Type B pancreatic cell (in vitro differentiated cells): Measurements from ENCODE around the gene KASH5. TPM values are rescaled to one million over a fixed set of nuclear protein-coding genes. Genes with fewer than 3 reads are reported as not detected.
"Not testable (repeated sequence)": the region's sequence is repeated elsewhere in the genome, so short reads cannot be mapped to it uniquely, and the experiment has no call there.

ENCODE experiments used
- DNase-seq: peaks from one replicate; pipeline ENCODE4 v3.0.0; 2021; ENCODE audit warnings: mixed read lengths; ENCODE audit not compliant: unreplicated experiment; ENCODE audit errors: extremely low spot score
- H3K27ac Mint-ChIP-seq: 2 replicates; pipeline ENCODE4 v1.8.0; 2021; ENCODE audit warnings: mild to moderate bottlenecking, mixed read lengths
- H3K27me3 Mint-ChIP-seq: 2 replicates; pipeline ENCODE4 v1.8.0; 2021; ENCODE audit warnings: mixed read lengths
- H3K36me3 Mint-ChIP-seq: 2 replicates; pipeline ENCODE4 v1.8.0; 2021; ENCODE audit warnings: mixed read lengths
- H3K4me1 Mint-ChIP-seq: one replicate; pipeline ENCODE4 v1.8.0; 2021; ENCODE audit warnings: mixed read lengths; ENCODE audit not compliant: unreplicated experiment
- H3K4me3 Mint-ChIP-seq: 2 replicates; pipeline ENCODE4 v1.8.0; 2021; ENCODE audit warnings: mild to moderate bottlenecking, mixed read lengths
- H3K9me3 Mint-ChIP-seq: 2 replicates; pipeline ENCODE4 v1.8.0; 2021; ENCODE audit warnings: mixed read lengths
- CTCF ChIP-seq: fragments of 200-600 bp; sonication (generic); conservative IDR thresholded peaks from 2 replicates; pipeline ENCODE4 v1.5.0; 2021; ENCODE audit warnings: antibody characterized with exemption, mild to moderate bottlenecking
- total RNA-seq: library from RNA; stranded (reverse); gene quantifications from 2 replicates; pipeline ENCODE4 v1.2.1, GENCODE V29; 2021; ENCODE audit warnings: low replicate concordance

The KASH5 gene
- total RNA-seq, 1 donor from 2014 or later, result not detected

GRCh38 chr19:49443366-49444099 is 55.5 kb downstream of the KASH5 start:
- H3K36me3 Mint-ChIP-seq, result peaks cover 5% of the 10 kb centered on the region
- peaks cover 15% of the 10 kb centered on the region for H3K4me1 Mint-ChIP-seq
- TF ChIP-seq CTCF, result peak; percentile 92
- peak overlapping the region; percentile 88 for H3K4me3 Mint-ChIP-seq
- peak overlapping the region; percentile 70 for H3K27ac Mint-ChIP-seq
- DNase-seq, result peak; percentile 95
- peaks cover 41% of the 10 kb centered on the region for H3K27me3 Mint-ChIP-seq
- no peaks in the 10 kb centered on the region for H3K9me3 Mint-ChIP-seq

- Mint-ChIP-seq H3K4me1 (peaks cover 15% of the 10 kb centered on the region), H3K27ac (peak overlapping the region; percentile 70), H3K27me3 (peaks cover 35% of the 10 kb centered on the region), H3K4me3 (peak overlapping the region; percentile 88)
- H3K36me3 Mint-ChIP-seq, DNase-seq, H3K9me3 Mint-ChIP-seq: not testable (repeated sequence)
Observed at GRCh38 chr19:49444100-49444700, 56.2 kb downstream of the KASH5 start.

- DNase-seq, result no peak
- Mint-ChIP-seq H3K27ac (no peak overlapping the region), H3K4me1 (peaks cover 17% of the 10 kb centered on the region), H3K4me3 (no peak overlapping the region), H3K36me3 (peaks cover 7% of the 10 kb centered on the region), H3K9me3 (no peaks in the 10 kb centered on the region), H3K27me3 (peaks cover 17% of the 10 kb centered on the region)
- TF ChIP-seq CTCF, result no peak
Observed at GRCh38 chr19:49445997-49446396, 57.9 kb downstream of the KASH5 start.

GRCh38 chr19:49447485-49448431 is 59.7 kb downstream of the KASH5 start:
- Mint-ChIP-seq H3K27ac (no peak overlapping the region), H3K4me3 (no peak overlapping the region), H3K36me3 (peaks cover 12% of the 10 kb centered on the region), H3K4me1 (peaks cover 16% of the 10 kb centered on the region), H3K27me3 (peaks cover 1% of the 10 kb centered on the region), H3K9me3 (no peaks in the 10 kb centered on the region)
- DNase-seq, result no peak
- TF ChIP-seq CTCF, result no peak

- H3K9me3 Mint-ChIP-seq, result no peaks in the 10 kb centered on the region
- peaks cover 16% of the 10 kb centered on the region for H3K4me1 Mint-ChIP-seq
- no peak overlapping the region for H3K27ac Mint-ChIP-seq
- H3K36me3 Mint-ChIP-seq, result peaks cover 12% of the 10 kb centered on the region
- TF ChIP-seq CTCF, result no peak
- peaks cover 2% of the 10 kb centered on the region for H3K27me3 Mint-ChIP-seq
- DNase-seq, result no peak
- peak overlapping the region; percentile 57 for H3K4me3 Mint-ChIP-seq
Observed at GRCh38 chr19:49448432-49448786, 60.4 kb downstream of the KASH5 start.
